Testis (tissue), 3 donors: Measurements from ENCODE around the gene LHX2. TPM values are rescaled to one million over a fixed set of nuclear protein-coding genes. Genes with fewer than 3 reads are reported as not detected.

ENCODE experiments used
- DNase-seq: peaks from one replicate; pipeline ENCODE4 v3.0.0-alpha.2; 2019
- H3K27ac ChIP-seq, 2 donors: fragments of 200-600 bp; sonication (generic); one replicate each; pipeline ENCODE4 v1.5.1; 2019
- H3K27me3 ChIP-seq: fragments of 200-600 bp; sonication (generic); one replicate; pipeline ENCODE4 v1.5.1; 2019
- H3K36me3 ChIP-seq: fragments of 200-600 bp; sonication (generic); one replicate; pipeline ENCODE4 v1.5.1; 2017; ENCODE audit warnings: low read depth; ENCODE audit errors: missing control alignments
- H3K4me1 ChIP-seq: fragments of 200-600 bp; sonication (generic); one replicate; pipeline ENCODE4 v1.5.1; 2019
- H3K4me3 ChIP-seq, 2 donors: fragments of 200-600 bp; sonication (generic); one replicate each; pipeline ENCODE4 v1.5.1; 2017 to 2019
- H3K9me3 ChIP-seq: fragments of 200-600 bp; sonication (generic); one replicate; pipeline ENCODE4 v1.5.1; 2017
- CTCF ChIP-seq, 3 experiments: fragments of 450-650 bp in 2 of 3; fragments of 200-600 bp in 1 of 3; sonication (generic) in 1 of 3; IDR thresholded peaks; one replicate each; pipeline ENCODE4 v1.5.1; 2016 to 2019; ENCODE audit warnings: antibody characterized with exemption in 3 of 3, mild to moderate bottlenecking in 2 of 3, moderate library complexity in 1 of 3
- POLR2A ChIP-seq: fragments of 450-650 bp; IDR thresholded peaks from one replicate; pipeline ENCODE4 v1.6.1; 2017; ENCODE audit warnings: antibody characterized with exemption, mild to moderate bottlenecking, moderate library complexity
- WGBS, 2 donors: methylation state at CpG; one replicate each; pipeline ENCODE4 v1.1.5; 2018; 5-methylcytosine and 5-hydroxymethylcytosine counted together
- intact Hi-C: fragments of 100-400 bp; cut with DNase I; formaldehyde crosslinking; loops from one replicate; pipeline ENCODE4 v1.15.1; 2023; ENCODE audit warnings: low total_unique reads
- polyA plus RNA-seq: library from polyadenylated mRNA; stranded (reverse); fragments of 350-450 nt; fragmentation: Illumina TruSeq; extraction: RNeasy Lipid Tissue Mini Kit (QIAGEN cat#74804); gene quantifications from one replicate; pipeline ENCODE4 v1.2.3, GENCODE V29; 2014; ENCODE audit warnings: low read depth, low replicate concordance; ENCODE audit not compliant: insufficient read depth
- total RNA-seq, 2 donors: library from RNA; depleted of rRNA; stranded (reverse); fragments of >200 nt; gene quantifications; one replicate each; pipeline ENCODE4 v1.2.3, GENCODE V29; 2016

LHX2 gene
- total and polyA plus RNA-seq, 3 donors from 2014 or later: 2.0 to 5.1 (median 3.4) TPM

- no peak for TF ChIP-seq CTCF (IDR thresholded peaks at IDR 0.05)
- no peak for TF ChIP-seq POLR2A
- intact Hi-C loops: no loop called here
- H3K27ac ChIP-seq: no peak overlapping the region
- no peaks in the 10 kb centered on the region for H3K9me3 ChIP-seq
- H3K4me1 ChIP-seq: no peaks in the 10 kb centered on the region
- DNase-seq: no peak
- 78 to 88% methylated on average over 2 of the region's 2 CpGs for WGBS, 2 donors
- no peaks in the 10 kb centered on the region for H3K27me3 ChIP-seq
- H3K36me3 ChIP-seq: no peaks in the 10 kb centered on the region
- H3K4me3 ChIP-seq: no peak overlapping the region
Measured at GRCh38 chr9:124024107-124024506, 12.5 kb downstream of the LHX2 start.

- H3K27ac ChIP-seq: no peak overlapping the region
- no peaks in the 10 kb centered on the region for H3K36me3 ChIP-seq
- H3K4me1 ChIP-seq: no peaks in the 10 kb centered on the region
- no peak overlapping the region for H3K4me3 ChIP-seq
- 87 to 88% methylated on average over 11 to 12 of the region's 12 CpGs for WGBS, 2 donors
- intact Hi-C loops: no loop called here
- no peaks in the 10 kb centered on the region for H3K9me3 ChIP-seq
- no peaks in the 10 kb centered on the region for H3K27me3 ChIP-seq
- no peak for TF ChIP-seq CTCF (IDR thresholded peaks at IDR 0.05)
- no peak for DNase-seq
Measured at GRCh38 chr9:124029617-124030016, 18.0 kb downstream of the LHX2 start.

- H3K4me1 ChIP-seq: no peaks in the 10 kb centered on the region
- 76 to 86% methylated on average over 16 of the region's 16 CpGs for WGBS, 2 donors
- no peaks in the 10 kb centered on the region for H3K27me3 ChIP-seq
- DNase-seq: no peak
- no peak overlapping the region for H3K4me3 ChIP-seq
- intact Hi-C loops: no loop called here
- no peak for TF ChIP-seq CTCF (IDR thresholded peaks at IDR 0.05)
- no peak for TF ChIP-seq POLR2A
- no peaks in the 10 kb centered on the region for H3K9me3 ChIP-seq
- no peaks in the 10 kb centered on the region for H3K36me3 ChIP-seq
- H3K27ac ChIP-seq: no peak overlapping the region
Measured at GRCh38 chr9:124030969-124031451, 19.4 kb downstream of the LHX2 start.

GRCh38 chr9:124032247-124032646, 20.7 kb downstream of the LHX2 start:
- H3K4me1 ChIP-seq: no peaks in the 10 kb centered on the region
- H3K36me3 ChIP-seq: no peaks in the 10 kb centered on the region
- 19 to 30% methylated on average over 24 of the region's 24 CpGs for WGBS, 2 donors
- TF ChIP-seq POLR2A: no peak
- H3K4me3 ChIP-seq: no peak overlapping the region
- no peaks in the 10 kb centered on the region for H3K9me3 ChIP-seq
- DNase-seq: no peak
- intact Hi-C loops: no loop called here
- no peak overlapping the region for H3K27ac ChIP-seq
- no peaks in the 10 kb centered on the region for H3K27me3 ChIP-seq

GRCh38 chr9:124033348-124033747, 21.8 kb downstream of the LHX2 start:
- H3K4me1 ChIP-seq: no peaks in the 10 kb centered on the region
- TF ChIP-seq POLR2A (no peak), CTCF (IDR thresholded peaks at IDR 0.05) (no peak)
- no peaks in the 10 kb centered on the region for H3K9me3 ChIP-seq
- DNase-seq: no peak
- intact Hi-C loops: no loop called here
- WGBS, 2 donors: 86 to 94% methylated on average over 5 of the region's 5 CpGs
- no peaks in the 10 kb centered on the region for H3K27me3 ChIP-seq
- H3K36me3 ChIP-seq: no peaks in the 10 kb centered on the region
- H3K4me3 ChIP-seq: no peak overlapping the region
- H3K27ac ChIP-seq: no peak overlapping the region
